Middle frontal gyrus (tissue), 1 donor: ENCODE measurements around the gene COL20A1.

Source experiments
- DNase-seq: peaks from one replicate; pipeline ENCODE4 v3.0.0-alpha.2; 2015; ENCODE audit warnings: low spot score; ENCODE audit errors: extremely low spot score

Gene COL20A1

DNA sequence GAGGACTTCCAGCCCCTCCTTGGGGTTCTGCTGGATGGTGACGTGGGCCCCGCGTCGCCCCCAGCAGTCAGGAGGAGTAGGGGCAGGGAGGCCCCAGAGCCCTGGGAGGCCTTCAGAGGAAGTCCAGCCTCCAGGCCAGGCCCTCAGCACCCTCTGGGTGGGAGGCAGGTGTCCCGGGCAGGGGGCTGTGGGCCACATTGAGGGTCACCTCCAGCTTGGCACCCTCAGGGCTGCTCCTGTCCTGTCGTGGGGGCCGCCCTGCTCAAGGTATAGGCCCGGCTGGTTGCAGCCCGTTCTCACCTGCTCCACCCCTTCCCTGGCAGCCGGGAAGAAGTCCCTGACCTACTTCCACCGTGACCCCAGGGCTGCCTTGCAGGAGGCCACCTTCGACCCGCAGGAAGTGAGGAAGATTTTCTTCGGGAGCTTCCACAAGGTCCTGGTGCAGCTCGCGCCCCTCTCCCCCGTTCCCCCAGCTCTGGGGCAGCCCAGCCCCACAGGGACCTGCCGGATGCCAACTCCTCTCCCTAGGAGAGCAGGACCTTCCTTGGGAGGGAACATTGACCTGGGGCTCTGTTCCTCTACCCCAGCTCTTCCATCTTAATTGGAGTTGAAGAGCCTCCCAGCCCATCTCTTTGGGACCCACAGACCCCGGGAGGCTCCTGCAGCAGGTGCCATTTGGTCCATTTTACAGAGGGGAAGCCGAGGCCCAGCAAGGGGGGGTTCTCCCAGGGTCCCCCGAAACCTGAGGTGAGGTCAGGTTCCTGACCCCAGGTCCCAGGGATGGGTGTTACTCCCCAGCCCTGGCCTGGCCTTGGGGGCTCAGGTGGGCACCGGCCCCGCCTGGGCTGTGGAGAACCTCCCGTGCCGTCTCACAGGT lies 26.4 kb downstream of the COL20A1 start:
- no peak for DNase-seq

DNA sequence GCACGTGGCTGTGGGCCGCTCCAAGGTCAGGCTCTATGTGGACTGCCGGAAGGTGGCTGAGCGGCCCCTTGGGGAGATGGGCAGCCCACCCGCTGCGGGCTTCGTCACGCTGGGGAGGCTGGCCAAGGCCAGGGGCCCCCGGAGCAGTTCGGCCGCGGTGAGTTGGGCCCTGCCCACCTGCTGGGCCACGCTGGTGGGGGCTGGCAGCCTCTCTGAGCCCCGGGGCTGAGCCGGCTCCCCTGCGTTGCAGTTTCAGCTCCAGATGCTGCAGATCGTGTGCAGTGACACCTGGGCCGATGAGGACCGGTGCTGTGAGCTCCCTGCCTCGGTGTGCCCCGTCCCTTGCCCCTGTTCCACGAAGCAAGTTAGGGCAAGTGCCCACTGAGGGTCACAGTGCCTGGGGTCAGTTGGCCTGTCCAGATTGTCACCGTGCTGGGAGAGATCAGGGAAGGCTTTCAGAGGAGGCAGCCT lies 27.1 kb downstream of the COL20A1 start:
- DNase-seq, result no peak

DNA sequence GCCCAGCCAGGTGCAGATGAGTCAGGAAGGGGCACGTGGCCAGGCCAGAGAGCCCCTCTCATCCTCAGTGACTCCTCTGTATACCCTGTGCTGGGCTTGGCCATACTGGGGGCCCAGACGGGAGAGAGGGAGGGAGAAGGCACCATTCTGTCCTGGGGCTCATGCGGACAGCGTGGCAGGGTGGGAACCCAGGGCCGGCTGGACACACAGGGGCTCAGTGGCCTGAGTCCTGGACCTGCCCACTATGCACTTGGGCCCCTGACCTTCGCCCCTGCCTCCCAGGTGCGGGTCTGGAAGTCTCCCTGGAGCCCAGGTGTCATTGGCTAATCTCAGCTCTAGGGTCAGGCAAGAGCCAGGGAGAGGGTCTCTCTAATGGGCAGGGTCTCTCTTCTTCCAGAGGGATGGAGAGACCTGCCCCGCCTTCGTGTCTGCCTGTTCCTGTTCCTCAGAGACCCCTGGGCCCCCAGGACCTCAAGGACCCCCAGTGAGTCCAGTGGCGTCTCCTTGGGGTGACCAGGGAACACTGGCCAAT lies 27.7 kb downstream of the COL20A1 start:
- DNase-seq, result no peak

DNA sequence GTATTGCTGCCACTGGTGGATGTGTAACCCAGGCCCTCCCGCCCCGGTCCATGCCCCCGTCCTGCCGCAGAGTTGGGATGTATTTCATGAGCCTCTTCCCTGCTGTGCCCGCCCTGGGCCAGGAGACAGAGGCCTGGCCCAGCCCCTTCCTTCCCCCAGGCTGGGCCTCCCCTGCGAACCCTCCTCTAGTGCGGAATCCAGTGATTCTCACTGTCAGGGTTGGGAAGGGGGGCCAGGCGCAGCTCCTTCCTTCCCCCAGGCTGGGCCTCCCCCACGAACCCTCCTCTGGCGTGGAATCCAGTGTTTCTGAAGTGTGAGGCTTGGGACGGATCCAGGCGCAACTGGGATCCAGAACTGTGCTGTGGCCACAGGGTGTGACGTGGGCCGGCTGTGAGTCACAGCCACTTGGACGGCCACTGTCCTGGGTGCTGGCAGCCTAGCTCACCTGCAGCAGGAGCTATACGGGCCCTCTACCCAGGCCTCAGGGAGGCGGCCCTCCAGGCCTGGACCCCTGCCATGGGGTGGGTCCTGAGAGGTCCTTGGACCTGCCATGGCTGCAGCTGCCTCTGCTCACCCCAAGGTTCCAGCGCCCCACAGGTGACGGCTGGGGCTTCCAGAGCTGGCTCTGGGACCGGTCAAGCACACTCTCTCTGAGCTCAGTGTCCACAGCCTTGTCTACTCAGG lies 28.3 kb downstream of the COL20A1 start:
- DNase-seq, result peak; percentile 12

DNA sequence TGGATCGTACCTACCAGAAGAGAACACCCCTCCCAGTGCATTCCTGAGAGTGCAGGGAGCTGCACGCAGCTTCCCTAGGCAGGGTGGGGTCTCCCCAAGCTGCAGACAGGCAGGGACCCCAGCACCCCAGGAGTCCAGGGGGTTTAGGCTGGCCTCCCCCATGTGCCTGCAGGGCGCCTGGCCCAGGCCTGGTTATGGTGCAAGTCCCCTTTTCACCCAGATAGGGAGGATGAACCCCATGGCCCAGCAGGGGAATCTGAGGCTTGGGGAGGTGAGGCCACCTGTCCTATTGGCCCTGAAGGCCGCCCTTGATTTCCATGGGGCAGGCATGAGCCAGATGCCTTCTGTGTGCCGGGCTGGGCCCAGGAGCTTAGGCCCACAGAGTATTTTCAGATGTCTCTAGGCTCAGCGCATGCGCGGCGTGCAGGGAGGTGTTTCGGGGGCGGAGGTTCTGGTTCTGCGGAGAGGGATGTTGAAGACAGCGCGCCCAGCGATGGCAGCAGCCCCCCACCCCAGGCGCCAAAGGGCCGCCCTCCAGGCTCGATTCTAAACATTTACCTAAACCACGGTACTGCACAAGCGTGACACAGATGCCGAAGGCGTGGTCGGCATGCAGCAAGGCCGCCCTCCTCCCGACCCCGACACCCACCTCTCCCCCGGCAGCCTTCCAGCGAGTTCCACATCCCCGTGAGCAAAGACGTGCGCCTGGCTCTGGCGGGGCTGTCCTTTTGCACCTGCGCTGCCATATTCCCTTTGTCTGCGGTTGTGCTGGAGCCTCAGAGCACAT lies 29.4 kb downstream of the COL20A1 start:
- no peak for DNase-seq

DNA sequence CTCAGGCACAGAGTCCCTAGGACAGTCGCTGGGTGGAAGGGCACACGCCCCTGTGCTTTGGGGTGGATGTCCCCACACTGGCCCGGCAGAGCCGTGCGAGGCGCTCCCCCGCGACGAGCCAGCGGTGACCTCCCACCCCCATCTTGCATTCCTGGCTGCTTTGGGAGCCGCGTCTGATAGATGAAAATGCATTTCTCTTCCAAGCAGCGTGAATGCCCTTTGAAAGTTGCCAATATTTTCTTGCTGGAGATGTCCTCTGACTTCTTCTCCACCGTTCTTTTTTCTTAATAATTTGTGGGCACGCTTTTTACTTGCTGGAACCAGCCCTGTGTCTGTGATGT lies 29.9 kb downstream of the COL20A1 start:
- no peak for DNase-seq

DNA sequence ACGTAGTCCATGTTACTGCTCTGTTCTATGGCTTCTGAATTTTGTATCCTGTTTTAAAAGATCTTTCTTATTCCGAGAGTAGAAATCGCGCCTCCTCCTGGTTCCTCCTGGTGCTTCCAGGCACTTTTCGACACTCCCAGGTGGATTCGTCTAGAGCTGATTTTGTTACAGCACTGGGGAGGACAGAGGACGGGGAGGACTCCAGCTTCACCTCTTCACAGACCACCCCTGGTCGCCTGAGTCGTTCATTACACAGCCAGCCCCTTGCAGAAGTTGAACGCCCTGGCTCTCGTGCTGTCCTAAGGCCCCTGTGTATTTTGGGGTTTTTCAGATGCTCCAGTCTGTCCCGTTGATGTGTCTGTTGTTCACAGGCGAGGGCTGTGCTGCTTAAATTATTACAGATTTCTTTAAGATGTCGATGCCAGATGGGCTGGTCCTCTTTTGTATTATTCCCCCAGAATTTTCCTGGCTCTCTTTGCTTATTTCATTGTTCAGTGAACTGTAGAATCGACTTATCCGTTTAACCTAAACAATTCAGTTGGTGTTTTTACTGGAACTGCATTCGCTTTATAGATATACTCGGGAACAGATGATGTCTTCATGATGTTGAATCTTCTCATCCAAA lies 30.5 kb downstream of the COL20A1 start:
- no peak for DNase-seq

DNA sequence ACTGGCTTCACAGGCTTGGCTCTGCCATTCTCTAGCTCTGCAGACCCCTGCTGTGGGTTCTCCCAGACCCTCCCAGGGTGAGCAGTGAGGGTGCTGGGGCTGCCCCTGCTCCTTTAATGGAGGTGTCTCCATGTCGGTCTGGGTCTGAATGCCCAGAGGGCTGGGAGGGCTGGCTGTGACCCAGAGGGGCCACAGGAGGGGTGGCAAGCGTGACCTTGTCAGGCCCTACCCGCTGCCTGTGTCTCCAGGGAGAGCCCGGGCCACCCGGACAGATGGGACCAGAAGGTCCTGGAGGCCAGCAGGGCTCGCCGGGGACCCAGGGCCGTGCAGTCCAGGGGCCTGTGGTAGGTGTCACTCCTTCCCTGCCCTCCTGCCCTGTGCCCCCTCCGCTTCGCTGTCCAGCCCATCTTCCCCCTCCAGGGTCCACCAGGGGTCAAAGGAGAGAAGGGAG lies 32.1 kb downstream of the COL20A1 start:
- DNase-seq, result no peak

DNA sequence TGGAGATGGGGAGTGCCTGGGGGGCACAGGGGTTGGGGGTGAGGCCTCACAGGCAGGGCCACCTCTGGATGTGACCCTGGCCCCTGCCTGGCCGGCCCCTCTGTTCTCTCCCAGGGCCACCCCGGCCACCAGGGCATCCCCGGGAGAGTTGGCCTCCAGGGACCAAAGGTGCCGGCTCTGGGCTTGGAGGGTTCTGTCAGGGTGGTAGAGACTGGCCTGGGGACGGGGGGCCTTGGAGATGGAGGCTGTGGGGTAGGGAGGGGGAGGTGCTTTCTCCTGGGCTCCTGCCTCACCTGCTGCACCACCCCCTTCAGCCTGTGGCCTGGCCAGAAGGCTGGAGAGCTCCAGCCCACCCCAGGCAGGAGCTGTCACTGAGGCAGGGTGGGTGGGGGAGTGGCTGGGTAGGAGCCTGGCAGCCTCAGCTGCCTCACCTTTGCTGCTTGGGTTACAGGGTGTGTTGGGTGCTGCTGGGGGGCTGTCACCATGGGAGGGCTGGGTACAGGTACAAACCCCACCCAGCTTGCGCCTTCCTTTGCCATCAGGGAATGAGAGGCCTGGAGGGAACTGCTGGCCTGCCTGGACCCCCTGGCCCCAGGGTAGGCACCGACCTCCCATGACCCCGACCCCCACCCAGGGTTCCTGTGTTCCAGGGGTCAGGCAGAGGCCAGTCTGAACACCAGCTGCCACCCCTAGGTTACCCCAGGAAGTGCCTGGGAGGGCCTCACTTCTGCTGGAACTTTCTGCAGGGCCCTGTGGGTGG lies 32.7 kb downstream of the COL20A1 start:
- DNase-seq, result no peak

DNA sequence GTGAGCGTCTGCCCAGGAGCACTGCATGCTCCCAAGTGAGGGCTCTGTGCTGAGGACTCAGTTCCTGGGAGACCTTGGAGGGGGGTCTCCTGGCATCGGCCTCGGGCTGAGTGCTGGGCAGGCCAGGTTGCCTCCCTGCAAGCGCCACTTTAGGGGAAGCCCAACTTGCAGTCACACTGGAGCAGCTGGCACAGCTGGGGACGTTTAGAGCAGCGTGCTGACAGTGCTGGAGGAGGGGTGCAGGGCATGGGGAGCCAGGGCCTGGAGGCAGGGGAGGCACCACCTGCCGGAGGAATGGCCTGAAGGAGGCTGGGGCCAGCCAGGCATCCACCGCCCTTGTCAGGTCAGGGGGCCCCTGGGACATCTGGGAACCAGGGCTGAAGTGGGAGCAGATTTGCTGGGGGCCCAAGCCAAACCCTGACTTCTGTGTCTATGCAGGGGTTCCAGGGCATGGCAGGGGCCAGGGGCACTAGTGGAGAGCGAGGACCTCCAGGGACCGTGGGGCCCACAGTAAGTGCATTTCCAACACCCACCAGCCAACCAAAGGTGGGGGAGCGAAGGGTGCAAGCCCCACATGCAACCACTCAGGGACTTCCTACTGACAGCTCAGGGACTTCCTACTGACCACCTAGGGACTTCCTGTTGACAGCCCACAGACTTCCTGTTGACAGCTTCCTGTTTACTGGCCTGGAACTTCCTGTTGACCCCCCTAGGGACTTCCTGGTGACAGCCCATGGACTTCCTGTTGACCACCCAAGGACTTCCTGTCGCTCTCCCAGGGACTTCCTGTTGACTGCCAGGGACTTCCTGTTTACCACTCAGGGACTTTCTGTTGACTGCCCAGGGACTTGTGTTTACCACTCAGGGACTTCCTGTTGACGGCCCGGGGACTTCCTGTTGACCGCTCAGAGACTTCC lies 33.6 kb downstream of the COL20A1 start:
- DNase-seq, result no peak

DNA sequence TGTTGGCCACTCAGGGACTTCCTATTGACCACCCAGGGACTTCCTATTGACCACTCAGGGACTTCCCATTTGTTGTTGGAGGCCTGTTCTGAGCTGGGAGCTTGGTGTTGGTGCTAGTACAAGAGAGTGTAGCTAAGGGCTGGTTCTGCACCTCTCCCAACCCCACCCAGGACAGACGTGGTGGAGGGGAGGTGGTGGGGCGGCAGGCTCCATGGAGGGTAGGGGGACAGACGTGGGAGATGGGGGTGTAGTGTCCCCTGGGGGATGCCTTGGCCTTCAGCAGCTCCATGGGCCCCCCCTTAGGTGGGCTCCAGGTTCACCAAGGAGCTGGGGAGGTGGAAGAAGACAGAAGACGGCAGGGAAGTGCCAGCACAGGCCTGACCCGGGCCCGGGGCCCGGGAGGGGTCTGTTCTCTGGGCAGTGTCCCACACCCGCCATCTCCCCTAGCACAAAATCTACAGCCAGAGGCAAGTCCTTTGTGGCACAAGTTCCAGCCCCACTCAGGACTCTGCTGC lies 34.3 kb downstream of the COL20A1 start:
- DNase-seq, result no peak

DNA sequence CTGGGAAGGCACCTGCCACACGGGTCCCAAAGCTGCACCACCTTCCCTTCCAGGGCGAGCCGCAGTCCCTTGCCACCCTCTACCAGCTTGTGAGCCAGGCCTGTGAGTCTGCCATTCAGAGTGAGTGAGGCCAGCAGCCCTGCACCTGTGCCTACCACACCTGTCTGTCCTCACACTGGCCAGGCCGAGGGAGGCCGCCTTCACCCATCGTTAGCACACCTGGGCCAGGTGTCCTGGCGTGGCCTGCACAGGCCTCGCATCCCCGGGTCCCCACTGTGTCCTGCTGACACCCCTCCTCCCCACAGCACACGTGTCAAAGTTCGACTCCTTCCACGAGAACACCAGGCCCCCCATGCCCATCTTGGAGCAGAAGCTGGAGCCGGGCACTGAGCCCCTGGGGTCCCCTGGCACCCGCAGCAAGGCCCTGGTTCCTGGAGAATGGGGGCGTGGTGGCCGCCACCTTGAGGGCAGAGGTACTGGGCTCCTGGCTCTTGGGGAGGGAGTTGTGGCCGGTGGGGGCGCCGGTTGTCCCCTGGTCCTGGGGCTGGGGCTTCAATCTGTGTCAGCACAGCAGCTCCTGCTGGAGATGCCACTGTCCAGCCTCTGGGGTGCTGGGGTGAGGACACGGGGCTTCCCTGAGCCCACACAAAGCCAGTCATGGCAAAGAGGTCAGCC lies 35.2 kb downstream of the COL20A1 start:
- DNase-seq, result no peak

DNA sequence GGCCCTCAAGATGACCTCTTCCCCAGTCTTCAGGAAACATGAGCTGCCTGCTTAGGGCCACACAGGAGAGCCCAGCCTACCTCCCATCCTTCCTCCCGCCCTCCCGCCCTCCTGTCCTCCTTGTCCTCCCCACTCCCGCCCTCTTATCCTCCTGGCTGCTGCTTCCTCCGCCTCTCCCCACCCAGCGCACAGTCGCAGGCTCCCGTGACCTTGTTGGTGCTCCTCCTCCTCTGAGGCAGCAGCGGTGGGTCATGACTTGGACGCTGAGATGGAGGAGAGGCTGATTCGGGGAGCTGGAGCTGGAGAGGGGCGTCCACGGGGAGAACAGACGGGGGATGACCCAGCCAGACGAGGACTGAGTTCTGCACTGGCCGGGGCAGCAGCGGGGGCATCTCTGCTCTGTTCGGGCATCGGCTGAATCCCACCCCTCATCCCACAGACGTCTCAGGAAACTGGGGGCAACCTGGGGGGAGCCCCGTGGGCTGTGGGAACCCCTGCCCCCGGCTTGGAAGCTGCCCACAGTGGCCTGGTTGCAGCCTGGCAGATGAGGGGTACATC lies 35.8 kb downstream of the COL20A1 start:
- DNase-seq, result no peak

DNA sequence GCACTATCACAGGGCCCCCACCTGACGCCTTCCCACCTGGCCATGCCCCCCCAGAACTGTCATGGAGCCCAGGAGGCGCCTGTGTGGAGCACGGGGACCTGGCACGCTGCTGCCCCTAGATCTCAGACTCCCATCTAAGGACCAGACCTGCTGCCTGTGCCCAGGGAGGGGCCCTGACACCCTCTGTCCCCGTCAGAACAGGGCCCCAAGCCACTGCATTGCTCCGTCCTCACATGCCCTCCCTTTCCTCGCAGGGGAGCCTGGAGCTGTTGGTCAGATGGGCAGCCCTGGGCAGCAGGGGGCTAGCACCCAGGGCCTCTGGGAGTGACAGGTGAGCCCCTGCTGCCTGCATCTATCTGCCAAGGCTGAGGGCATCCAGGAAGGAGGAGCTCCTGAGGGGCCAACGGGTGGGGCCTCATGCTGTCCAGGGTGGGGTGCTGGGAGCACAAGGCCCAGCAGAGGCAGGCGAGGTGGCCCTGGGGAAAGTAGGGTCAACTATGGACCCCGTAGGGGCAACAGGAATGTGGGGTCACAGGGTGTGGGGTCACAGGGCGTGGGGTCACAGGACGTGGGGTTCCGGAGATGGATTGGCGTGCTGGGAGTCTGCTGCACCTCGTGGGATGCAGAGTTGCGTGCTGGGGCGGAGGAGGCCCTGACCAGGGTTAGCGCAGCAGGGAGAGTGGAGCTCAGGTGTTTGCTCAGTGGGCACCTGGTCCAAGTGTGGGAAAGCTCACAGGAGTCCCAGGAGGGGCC lies 36.5 kb downstream of the COL20A1 start:
- DNase-seq, result no peak

DNA sequence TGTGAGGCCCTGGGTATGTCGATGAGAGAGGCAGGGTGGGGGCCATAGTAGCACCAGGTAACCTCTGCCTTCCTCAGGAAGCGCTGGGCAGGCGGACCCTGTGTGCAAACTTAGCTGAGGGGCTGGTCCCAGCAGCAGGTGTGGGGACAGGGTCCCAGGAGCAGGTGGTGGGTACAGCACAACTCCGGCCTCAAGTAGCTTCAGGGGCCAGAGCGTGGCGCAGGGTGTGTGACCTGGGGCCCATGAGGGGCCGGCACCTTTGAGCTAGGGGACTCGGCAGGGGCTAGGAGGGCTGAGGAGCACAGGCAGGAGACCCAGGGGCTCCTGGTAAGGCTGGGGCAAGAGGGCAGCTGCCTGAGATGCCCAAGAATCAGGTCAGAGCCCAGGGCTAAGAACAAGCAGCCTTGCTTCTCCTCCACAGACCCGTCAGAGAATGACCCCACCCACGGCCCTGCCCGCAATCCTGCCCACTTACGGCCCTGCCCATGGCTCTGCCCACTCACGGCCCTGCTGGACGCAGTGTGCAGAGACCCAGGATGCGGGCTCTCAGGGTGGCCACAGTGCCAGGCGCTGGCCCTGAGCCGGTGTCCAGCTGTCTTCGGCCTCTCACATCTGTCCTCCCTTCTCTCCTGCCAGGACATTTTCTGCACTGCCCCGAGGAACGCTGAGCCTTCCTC lies 37.2 kb downstream of the COL20A1 start:
- DNase-seq, result no peak

DNA sequence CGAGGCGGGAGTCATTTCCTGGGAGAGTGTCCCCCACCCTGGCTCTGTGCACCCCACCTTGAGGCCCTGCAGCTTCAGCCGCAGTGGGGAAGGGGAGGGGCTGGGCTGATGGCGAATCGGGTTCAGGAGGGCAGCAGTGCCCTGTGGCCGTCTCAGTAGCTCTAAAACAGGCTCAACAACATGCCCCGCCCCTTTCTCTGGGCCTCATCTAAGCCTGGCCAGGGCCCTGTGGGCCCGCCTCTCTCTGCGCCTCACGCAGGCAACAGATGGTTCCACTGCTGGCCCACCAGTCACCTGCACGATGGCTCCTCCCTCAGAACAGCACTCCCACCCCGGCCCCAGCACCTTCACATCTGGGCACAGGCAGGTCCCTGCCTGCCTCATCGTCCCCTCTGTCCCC lies 38.0 kb downstream of the COL20A1 start:
- DNase-seq, result no peak
